DLD1 (cell line): ENCODE measurements around the gene ORM1.

Experiments used
- in situ Hi-C: cut with HindIII; loops from 2 replicates; pipeline ENCODE4 v1.10.0; 2017; ENCODE audit warnings: low sequenced_read_pairs

Gene ORM1

DNA sequence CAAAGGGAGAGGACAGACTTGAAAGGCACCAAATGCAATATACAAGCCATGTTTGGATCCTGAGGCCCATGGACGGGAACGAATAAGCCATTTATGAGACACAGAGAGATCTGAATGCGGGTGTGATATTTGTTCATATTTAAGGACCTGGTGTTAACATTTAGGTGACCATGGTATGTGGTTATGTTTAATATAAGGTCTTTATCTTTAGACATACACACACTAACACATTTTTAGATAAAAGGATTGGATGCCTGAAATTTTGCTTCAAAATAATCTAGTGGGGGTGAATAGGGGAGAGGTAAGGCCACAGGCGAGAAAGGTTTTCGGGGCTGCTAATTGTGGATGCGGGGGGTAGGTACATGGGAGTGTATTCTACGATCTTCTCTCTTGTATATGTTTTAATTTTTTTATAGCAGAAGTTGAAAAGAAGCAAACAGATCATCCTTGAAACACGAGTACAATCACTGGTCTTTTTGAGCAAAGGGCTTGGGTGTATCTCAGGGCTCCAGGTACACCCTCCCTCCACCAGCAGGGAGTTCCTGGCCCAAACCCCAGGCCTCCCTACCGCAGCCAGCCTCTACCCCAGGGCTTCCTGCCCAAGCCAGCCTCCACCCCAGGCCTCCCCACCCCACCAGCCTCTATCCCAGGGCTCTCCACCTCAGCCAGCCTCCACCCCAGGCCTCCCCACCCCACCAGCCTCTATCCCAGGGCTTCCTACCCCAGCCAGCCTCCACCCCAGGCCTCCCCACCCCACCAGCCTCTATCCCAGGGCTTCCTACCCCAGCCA, 52.7 kb downstream of the ORM1 start:
- in situ Hi-C loops = no loop called here
